ENCODE measurements around the gene BCAP31.

GRCh38 chrX:153735274-153735673 is 11.1 kb upstream of the BCAP31 start:
- TF ChIP-seq SSRP1 (CRISPR knock-in tag; IDR thresholded peaks at IDR 0.05) (no peak), HMGXB4 (CRISPR knock-in tag; IDR thresholded peaks at IDR 0.05; ENCODE audit: borderline replicate concordance in 1 of 2, low read depth in 1 of 2) (no peak), NFYB (CRISPR knock-in tag; IDR thresholded peaks at IDR 0.05) (no peak), PCBP1 (IDR thresholded peaks at IDR 0.05; ENCODE audit: borderline replicate concordance, low read depth, low read length) (no peak), ZNF256 (CRISPR knock-in tag; conservative IDR thresholded peaks at IDR 0.05) (no peak), ZNF781 (CRISPR knock-in tag; IDR thresholded peaks at IDR 0.05; ENCODE audit: borderline replicate concordance, not compliant biosample characterization) (no peak), NR2C2 (CRISPR knock-in tag; IDR thresholded peaks at IDR 0.05; ENCODE audit: borderline replicate concordance) (no peak), THRA (CRISPR knock-in tag; IDR thresholded peaks at IDR 0.05; ENCODE audit: borderline replicate concordance) (no peak), CTCF (CRISPR knock-in tag; IDR thresholded peaks at IDR 0.05) (no peak), SIN3A (IDR thresholded peaks at IDR 0.05; ENCODE audit: borderline replicate concordance, low read depth, low read length) (no peak), PHB2 (IDR thresholded peaks at IDR 0.05; ENCODE audit: partially characterized antibody) (no peak), BRF2 (CRISPR knock-in tag; IDR thresholded peaks at IDR 0.05) (no peak), FOSL1 (CRISPR knock-in tag; IDR thresholded peaks at IDR 0.05; ENCODE audit: borderline replicate concordance) (no peak)

All from HepG2 (cell line).